Measurements from ENCODE around the gene RPGR. TPM values are rescaled to one million over a fixed set of nuclear protein-coding genes. Genes with fewer than 3 reads are reported as not detected.

RPGR gene

DNA sequence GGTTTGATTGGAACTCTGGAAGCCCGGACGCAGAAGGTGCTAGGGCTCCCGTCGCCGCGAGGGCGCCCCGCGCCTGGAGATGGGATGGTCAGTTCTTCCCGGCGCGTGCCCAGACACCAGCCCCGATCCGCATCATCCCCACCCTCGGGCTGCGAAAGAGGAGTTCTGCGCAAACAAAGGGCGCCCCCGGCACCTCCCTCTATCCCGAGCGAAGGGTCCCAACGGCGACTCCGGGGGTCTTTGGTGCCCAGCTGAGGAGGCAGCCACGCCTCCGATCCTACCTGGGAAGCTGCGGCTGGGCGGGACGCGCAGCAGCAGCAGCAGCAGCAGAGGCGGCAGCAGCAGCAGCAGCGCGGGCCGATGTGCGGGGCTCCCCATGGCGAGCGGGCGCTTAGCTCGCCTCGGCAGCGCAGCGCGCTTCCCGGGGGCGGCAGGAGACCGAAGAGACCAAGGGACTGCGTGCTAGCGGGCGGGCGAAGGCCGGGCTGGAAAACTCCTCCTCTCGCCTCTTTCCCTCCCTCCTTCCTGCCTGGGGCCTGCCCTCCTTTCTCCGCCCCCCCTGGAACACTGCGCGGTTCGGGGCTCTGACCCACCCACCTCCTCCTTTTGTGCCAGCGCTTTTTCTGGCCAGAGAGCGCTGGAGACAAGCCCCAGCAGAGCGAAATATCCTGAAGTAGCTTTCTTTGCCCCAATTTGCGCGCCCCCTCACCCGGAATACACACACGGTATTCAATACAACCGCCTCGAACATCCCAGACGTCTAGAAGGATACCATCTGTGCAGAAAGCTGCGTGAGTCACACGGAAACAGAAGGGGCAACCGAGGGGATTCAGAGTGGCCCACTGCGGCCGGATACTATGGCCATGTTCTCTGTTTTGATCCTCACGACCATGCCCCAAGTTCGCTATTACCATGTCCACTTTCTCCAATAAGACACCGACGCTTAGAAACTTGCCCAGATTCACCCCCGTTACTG lies 106.6 kb downstream of the RPGR start, which contains the start of gene SRPX:
SRPX (minus strand) TSS at position 457 of the 976 bp plus-strand sequence; CDS start at position 378, 79 bp downstream.
- H2BK15ac ChIP-seq (replicated peaks; ENCODE audit: low read depth): no peak within 1 kb of the TSS
- no peak within 1 kb of the TSS for H2BK5ac ChIP-seq (ENCODE audit: low read length)
- peak within 1 kb of the TSS; percentile 19 for H3K4me3 ChIP-seq (ENCODE audit: low read length)
- H3K9ac ChIP-seq (ENCODE audit: low read length): peak within 1 kb of the TSS; percentile 27
- H3K27ac ChIP-seq (ENCODE audit: low read depth, low read length): no peak within 1 kb of the TSS
- H4K5ac ChIP-seq (ENCODE audit: low read length): no peak within 1 kb of the TSS
- no peaks in the 10 kb centered on the region for H3K79me2 ChIP-seq (ENCODE audit: control insufficient read depth, insufficient read depth, low read length)
- H3K4ac ChIP-seq (ENCODE audit: low read depth, low read length): no peak within 1 kb of the TSS
- H3K36me3 ChIP-seq (ENCODE audit: control insufficient read depth, insufficient read depth, low read length): no peaks in the 10 kb centered on the region
- no peaks in the 10 kb centered on the region for H3K79me1 ChIP-seq (ENCODE audit: low read length)
- no peak within 1 kb of the TSS for H2BK120ac ChIP-seq (ENCODE audit: low read depth, low read length)
- H3K27me3 ChIP-seq (ENCODE audit: insufficient read depth, low read length, poor library complexity): no peaks in the 10 kb centered on the region
- no CpG with 5 or more reads among the region's 76 CpGs for WGBS (ENCODE audit: extremely low coverage, insufficient coverage, low lambda C conversion rate)
- H3K23ac ChIP-seq (ENCODE audit: low read length): no peak within 1 kb of the TSS
- DNase-seq: peak; percentile 42
- no peak within 1 kb of the TSS for H2AK5ac ChIP-seq (ENCODE audit: low read length)
- H3K4me2 ChIP-seq (ENCODE audit: low read length): peak within 1 kb of the TSS; percentile 59
- H3K56ac ChIP-seq (ENCODE audit: low read length): peak within 1 kb of the TSS; percentile 56
- H4K8ac ChIP-seq (ENCODE audit: low read depth, low read length): no peak within 1 kb of the TSS
- H3K4me1 ChIP-seq (ENCODE audit: control insufficient read depth, low read depth, low read length): no peaks in the 10 kb centered on the region
- no peak within 1 kb of the TSS for H3K18ac ChIP-seq (ENCODE audit: low read length)

DNA sequence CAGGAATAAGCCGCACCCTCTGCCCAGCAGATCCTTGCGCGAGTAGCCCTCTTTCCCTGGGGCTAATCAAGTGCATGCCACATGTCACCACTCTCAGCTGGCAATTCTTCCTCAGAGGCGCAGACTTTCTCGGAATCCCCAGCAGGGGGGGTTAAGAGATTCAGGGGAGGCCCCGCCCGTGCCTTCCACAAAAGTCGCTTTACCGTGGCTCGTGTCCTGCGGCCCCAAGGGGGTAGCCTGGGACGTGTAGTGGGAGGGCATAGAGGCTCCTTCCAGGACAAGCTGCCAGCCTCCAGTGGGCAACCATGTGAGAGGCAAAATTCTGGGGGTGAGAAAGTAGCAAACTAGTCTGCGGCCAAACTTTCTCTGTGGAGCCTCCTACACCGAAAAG lies 107.3 kb downstream of the RPGR start:
- H4K5ac ChIP-seq (ENCODE audit: low read length): no peak overlapping the region
- no peaks in the 10 kb centered on the region for H3K27me3 ChIP-seq (ENCODE audit: insufficient read depth, low read length, poor library complexity)
- no peaks in the 10 kb centered on the region for H3K36me3 ChIP-seq (ENCODE audit: control insufficient read depth, insufficient read depth, low read length)
- H2AK5ac ChIP-seq (ENCODE audit: low read length): no peak overlapping the region
- peak overlapping the region; percentile 49 for H3K56ac ChIP-seq (ENCODE audit: low read length)
- peak overlapping the region; percentile 59 for H3K4me2 ChIP-seq (ENCODE audit: low read length)
- H4K8ac ChIP-seq (ENCODE audit: low read depth, low read length): no peak overlapping the region
- no peak overlapping the region for H2BK120ac ChIP-seq (ENCODE audit: low read depth, low read length)
- H3K23ac ChIP-seq (ENCODE audit: low read length): no peak overlapping the region
- no peak overlapping the region for H2BK5ac ChIP-seq (ENCODE audit: low read length)
- no CpG with 5 or more reads among the region's 14 CpGs for WGBS (ENCODE audit: extremely low coverage, insufficient coverage, low lambda C conversion rate)
- no peak overlapping the region for H2BK15ac ChIP-seq (replicated peaks; ENCODE audit: low read depth)
- H3K4me1 ChIP-seq (ENCODE audit: control insufficient read depth, low read depth, low read length): no peaks in the 10 kb centered on the region
- H3K79me2 ChIP-seq (ENCODE audit: control insufficient read depth, insufficient read depth, low read length): no peaks in the 10 kb centered on the region
- no peak overlapping the region for H3K9ac ChIP-seq (ENCODE audit: low read length)
- H3K27ac ChIP-seq (ENCODE audit: low read depth, low read length): no peak overlapping the region
- H3K79me1 ChIP-seq (ENCODE audit: low read length): no peaks in the 10 kb centered on the region
- H3K4me3 ChIP-seq (ENCODE audit: low read length): peak overlapping the region; percentile 19
- peak; percentile 77 for DNase-seq
- H3K4ac ChIP-seq (ENCODE audit: low read depth, low read length): no peak overlapping the region
- H3K18ac ChIP-seq (ENCODE audit: low read length): no peak overlapping the region

Small RNA genes within 50 kb of the gene (small RNA-seq; reads per million reads assigned to genes)
- gene RF00322 (ENCODE audit: insufficient read depth): not detected
